ENCODE data around the gene ADAMTS15.

DNA sequence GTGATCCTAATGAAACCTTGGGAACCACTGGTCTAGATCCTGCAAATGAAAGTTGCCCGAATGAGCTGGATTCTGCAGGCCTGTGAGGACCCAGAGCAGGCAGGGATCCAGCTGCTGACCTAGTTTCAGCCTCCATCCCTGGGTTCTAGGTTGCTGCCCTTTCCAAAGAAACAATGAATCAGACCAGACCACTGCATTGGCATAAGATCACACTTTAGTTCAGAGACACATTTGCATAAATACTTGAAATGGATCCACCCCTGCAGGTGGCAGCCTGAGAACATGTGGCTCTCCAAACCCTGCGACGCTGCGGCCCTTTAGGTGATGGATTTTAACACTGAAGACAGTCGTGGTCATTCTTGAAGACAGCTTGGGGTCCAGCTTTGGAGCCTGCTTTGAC lies 43.7 kb upstream of the ADAMTS15 start:
- TF ChIP-seq, protein P1, sequence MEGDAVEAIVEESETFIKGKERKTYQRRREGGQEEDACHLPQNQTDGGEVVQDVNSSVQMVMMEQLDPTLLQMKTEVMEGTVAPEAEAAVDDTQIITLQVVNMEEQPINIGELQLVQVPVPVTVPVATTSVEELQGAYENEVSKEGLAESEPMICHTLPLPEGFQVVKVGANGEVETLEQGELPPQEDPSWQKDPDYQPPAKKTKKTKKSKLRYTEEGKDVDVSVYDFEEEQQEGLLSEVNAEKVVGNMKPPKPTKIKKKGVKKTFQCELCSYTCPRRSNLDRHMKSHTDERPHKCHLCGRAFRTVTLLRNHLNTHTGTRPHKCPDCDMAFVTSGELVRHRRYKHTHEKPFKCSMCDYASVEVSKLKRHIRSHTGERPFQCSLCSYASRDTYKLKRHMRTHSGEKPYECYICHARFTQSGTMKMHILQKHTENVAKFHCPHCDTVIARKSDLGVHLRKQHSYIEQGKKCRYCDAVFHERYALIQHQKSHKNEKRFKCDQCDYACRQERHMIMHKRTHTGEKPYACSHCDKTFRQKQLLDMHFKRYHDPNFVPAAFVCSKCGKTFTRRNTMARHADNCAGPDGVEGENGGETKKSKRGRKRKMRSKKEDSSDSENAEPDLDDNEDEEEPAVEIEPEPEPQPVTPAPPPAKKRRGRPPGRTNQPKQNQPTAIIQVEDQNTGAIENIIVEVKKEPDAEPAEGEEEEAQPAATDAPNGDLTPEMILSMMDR (IDR thresholded peaks at IDR 0.05): no peak
- TF ChIP-seq POLR2A (IDR thresholded peaks at IDR 0.05): no peak
